Measurements from ENCODE around the gene LDLRAD2. TPM values are rescaled to one million over a fixed set of nuclear protein-coding genes. Genes with fewer than 3 reads are reported as not detected.

Gene LDLRAD2
- total and polyA plus RNA-seq, 9 of the 15 experiments (the other 6 are each of a cell fraction or from before 2014, with no cell fraction given) = 0.45 to 0.48 TPM; not detected in 7

- Histone ChIP-seq H3K27me3 (ENCODE audit: control insufficient read depth in 2 of 2, insufficient read depth in 2 of 2, low read length in 2 of 2) (no peaks in the 10 kb centered on the region), H3K9ac (ENCODE audit: insufficient read depth in 1 of 2, low read depth in 2 of 2, low read length in 2 of 2) (peak overlapping the region in 1 of 2 experiments; percentile 61; a peak in 1 of 4 replicates), H3K27ac (ENCODE audit: extremely low read depth, low read depth, low read length) (no peak overlapping the region), H3K9me1 (ENCODE audit: control insufficient read depth, insufficient read depth, low read length) (peaks cover 7% of the 10 kb centered on the region), H3K4me2 (ENCODE audit: insufficient read depth, low read length) (no peak overlapping the region), H3K4me1 (replicated peaks in 1 of 2; ENCODE audit: control insufficient read depth in 2 of 2, insufficient read depth in 2 of 2, low read length in 2 of 2) (peaks cover 0 to 28% of the 10 kb centered on the region in 2 experiments; a peak in 1 of 5 replicates), H3K79me2 (ENCODE audit: control insufficient read depth, insufficient read depth, low read length) (no peaks in the 10 kb centered on the region), H2AFZ (ENCODE audit: low read depth, low read length) (no peak overlapping the region), H3K4me3 (no peak overlapping the region), H4K20me1 (replicated peaks; ENCODE audit: control insufficient read depth, insufficient read depth, low read length) (no peaks in the 10 kb centered on the region), H3K9me3 (replicated peaks; ENCODE audit: control insufficient read depth, insufficient read depth, low read depth, low read length) (no peaks in the 10 kb centered on the region), H3K36me3 (ENCODE audit: control insufficient read depth, insufficient read depth, low read length) (peaks cover 89% of the 10 kb centered on the region)
- 91% methylated on average over 42 of the region's 47 CpGs for whole genome bisulfite sequencing (ENCODE audit: insufficient coverage, low coverage, missing lambda C conversion rate)
- ATAC-seq (no peak), FAIRE-seq (no peak), DNase-seq (ENCODE audit: extremely low read depth in 1 of 4, low spot score in 3 of 4) (no peak)
- ChIA-PET CTCF (ENCODE audit: low intra/inter-chr PET ratio) (no interaction called here), POLR2A (interaction anchor here (0.6 kb wide), 1 partner anchor 192 kb away, joined by 3 read pairs; no protein-coding TSS in a partner anchor)
- in situ Hi-C loops (cut with MboI) = no loop called here
- TF ChIP-seq MYNN (IDR thresholded peaks at IDR 0.05) (no peak), MYNN (CRISPR knock-in tag; IDR thresholded peaks at IDR 0.05) (no peak), RBM22 (IDR thresholded peaks at IDR 0.05; ENCODE audit: low read depth, low read length, poor library complexity, severe bottlenecking) (peak; percentile 82), POLR2G (IDR thresholded peaks at IDR 0.05; ENCODE audit: low read depth, low read length) (peak; percentile 56; the same call in 1 of the 2 replicates)
- no TSS peak for BruUV-seq (replicated peaks)
- intact Hi-C loops (cut with micrococcal nuclease) = no loop called here
Observed at GRCh38 chr1:21847223-21848205, 35.4 kb downstream of the LDLRAD2 start.

Measured in K562 (cell line).